EH (cell line): ENCODE measurements around the gene APOA4.

Experiments used
- DNase-seq: peaks from one replicate; pipeline ENCODE4 v3.0.0-alpha.2; 2015; ENCODE audit warnings: low read depth

The APOA4 gene

DNA sequence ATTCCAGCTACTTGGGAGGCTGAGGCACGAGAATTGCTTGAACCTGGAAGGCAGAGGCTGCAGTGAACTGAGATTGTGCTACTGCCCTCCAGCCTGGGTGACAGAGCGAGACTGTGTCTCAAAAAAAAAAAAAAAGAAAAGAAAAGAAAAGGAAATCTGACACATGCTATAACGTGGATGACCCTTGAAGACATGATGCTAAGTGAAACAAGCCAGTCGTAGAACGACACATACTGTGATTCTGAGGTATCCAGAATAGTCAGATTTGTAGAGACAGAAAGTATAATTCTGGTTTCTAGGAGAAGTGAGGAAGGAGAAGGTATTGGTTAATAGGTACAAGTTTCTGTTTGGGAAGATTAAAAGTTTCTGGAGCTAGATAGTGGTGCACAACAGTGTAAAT lies 24.7 kb downstream of the APOA4 start:
- DNase-seq = no peak

DNA sequence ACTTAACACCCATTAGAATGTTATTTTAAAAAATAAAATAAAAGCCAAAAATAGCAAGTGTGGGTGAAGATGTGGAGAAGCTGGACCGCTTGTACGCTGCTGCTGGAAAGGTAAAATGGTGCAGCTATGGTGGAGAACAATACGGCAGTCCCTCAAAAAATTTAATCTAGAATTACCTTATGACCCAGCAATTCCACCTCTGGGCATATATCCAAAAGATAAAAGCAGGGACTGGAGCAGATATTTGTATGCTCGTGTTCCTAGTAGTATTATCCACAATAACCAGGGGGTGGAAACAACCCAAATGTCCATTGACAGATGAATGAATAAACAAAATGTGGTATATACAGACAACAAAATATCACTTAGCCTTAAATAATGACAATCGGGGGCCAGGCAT lies 25.3 kb downstream of the APOA4 start:
- DNase-seq = no peak

DNA sequence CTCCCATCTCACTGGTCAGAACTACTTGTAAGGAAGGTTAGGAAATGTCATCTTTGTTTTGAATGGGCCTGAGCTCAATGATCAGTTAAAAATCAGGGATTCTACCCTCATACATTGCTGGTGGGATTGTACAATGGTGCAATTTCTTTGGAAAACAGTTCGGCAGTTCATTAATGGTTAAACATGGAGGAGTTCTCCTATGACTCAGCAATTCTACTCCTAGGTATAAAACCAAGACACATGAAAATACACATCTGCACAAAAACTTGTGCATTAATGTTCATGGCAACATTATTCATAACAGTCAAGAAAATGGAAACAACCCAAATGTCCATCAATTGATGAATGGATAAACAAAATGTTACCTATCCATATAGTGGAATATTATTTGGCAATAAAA lies 26.6 kb downstream of the APOA4 start:
- DNase-seq = no peak

GRCh38 chr11:116794851-116795250 lies 28.3 kb downstream of the APOA4 start:
- DNase-seq = no peak

DNA sequence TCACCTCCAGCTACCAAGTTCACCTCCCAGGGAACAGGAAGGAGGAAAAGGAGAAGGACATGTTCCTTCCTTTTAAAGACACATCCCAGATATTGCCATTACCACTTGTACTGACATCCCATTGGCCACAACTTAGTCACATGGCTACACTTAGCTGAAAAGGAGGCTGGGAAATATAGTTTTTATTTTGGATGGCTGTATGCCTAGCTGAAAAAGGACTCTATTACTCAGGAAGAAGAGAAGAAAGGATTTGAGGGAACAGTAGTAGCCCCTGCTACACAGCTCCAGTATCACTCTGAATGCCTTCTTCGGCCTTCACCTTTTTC lies 29.4 kb downstream of the APOA4 start:
- peak; percentile 35 for DNase-seq

DNA sequence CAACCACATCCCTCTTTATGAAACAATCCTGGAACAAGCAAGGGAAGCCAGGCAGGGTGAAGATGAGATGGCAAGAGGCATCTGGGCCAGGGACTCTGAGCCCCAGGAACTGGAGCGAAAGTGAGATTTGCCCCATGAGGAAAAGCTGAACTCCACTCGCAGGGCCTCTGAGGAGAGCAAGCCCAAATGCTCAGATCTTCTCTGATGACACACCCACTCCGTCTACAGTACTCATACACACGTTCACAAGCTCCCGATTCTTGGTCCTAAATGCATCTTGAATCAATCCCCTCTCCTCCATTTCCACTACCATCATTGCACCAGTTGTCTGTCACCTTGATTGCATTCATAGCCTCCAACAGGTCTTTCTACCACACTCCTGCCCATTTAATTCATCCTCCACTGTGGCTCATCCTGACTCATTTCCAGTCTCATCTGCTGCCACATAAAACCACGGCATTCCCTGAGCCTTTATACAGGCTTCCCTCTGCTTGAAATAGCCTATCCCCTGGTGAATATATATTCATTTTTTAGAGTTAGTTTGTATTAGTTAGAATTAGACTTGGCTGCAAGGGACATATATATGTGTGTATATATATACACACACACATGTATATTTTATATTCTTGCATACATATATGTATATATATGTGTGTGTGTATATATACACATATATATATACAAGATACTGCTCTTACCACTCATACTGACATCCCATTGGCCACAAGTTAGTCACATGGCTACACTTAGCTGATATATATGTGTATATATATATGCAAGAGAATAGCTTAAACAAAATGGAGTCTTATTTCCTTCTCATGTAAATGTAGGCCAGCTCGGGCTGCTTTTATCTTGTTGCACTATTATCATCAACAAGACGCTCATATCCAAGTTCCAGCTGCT lies 30.0 kb downstream of the APOA4 start:
- DNase-seq = peak; percentile 78

DNA sequence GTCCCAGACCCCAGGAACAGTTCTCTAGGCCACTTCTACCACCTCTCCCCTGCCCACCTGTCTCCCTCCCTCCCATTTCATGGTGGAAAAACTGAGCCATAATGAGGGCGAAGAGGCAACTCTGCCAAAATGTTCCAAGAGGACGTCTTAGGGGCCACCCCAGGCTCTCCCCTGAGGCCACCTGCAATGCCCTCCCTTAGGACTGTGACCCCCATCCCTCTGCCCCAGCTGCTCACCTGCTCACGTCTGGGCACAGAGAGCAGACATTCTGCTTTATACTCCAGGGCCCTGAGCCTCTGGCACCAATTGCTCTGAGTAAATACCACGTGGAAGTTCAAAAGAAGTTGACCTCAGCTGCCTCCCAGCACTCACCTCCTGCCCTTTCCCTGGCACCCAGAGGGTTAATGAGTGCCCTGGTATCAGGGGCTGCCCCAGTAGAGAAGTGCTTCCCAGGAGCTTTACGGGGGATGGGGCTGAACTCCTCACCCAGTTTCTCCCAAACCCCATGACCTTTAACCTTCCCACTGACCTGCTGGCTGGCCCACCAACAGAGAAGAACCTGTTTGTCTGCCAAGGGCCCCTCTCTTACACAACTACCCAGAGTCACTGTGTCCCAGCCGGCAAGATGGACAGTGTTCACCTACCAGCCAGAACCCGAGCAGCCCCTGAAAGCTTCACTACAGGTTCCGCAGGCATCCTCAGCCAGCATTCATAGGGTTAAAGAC lies 30.8 kb downstream of the APOA4 start:
- DNase-seq = no peak

DNA sequence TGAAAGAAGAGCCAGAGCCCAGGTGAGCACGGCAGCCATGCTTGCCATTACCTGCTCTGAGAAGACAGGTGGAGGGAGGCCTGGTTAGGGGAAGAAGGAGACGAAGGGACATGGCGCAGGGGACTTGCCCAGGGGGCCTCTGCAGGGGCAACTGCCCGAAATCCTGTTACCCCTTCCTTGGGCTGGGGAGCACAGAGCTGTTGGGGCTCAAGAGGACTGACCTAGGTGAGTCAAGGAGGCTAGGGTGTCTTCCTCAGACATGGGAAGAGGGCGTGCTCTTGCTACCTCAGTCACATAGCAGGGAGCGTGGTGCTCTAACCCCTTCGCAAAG lies 31.3 kb downstream of the APOA4 start, which contains the start of gene APOA5:
Gene APOA5, minus strand, starts transcription at position 67 of the 331 bp plus-strand sequence. Its CDS starts 19 bp downstream, at position 48.
- DNase-seq = no peak

DNA sequence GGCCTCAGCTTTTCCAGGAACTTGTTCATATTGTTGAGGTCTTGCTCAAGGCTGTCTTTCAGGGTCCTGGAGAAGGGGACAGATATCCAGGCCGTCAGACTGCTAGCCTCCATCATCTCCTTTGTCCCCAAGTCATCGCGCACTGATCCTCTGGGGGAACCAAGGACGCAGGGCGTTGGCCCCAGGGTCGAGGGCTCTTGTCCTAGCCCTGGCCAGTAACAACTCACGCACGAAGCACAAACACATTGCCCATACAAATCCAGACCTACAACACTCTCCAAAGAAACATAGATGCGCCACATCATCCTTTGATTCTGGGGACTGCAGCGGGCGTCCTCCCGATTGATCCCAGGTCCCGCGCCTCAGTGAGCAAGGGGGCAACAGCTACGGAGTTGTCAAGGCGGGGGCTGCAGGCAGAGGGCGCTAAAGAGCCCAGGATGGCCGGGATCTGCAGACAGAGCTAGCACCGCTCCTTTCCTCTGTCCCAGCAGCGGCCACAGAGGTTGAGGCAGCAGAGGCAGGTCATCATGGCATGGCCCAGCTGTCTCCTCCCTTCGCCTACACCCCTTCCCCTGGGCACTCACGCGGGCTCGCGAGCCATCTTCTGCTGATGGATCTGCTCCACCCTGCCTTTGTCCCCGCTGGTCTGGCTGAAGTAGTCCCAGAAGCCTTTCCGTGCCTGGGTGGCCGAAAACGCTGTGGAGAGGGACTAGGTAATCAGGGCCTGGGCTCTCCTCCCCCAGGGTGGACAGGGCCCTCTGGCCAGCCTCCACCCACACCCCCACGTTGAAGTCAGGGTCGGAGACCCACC lies 31.9 kb downstream of the APOA4 start:
- DNase-seq = peak; percentile 71

GRCh38 chr11:116790167-116791001 lies 32.7 kb downstream of the APOA4 start:
- DNase-seq = no peak

GRCh38 chr11:116788975-116789374 lies 34.1 kb downstream of the APOA4 start:
- DNase-seq = no peak

- no peak for DNase-seq
Observed at GRCh38 chr11:116788534-116788933, 34.6 kb downstream of the APOA4 start.

DNA sequence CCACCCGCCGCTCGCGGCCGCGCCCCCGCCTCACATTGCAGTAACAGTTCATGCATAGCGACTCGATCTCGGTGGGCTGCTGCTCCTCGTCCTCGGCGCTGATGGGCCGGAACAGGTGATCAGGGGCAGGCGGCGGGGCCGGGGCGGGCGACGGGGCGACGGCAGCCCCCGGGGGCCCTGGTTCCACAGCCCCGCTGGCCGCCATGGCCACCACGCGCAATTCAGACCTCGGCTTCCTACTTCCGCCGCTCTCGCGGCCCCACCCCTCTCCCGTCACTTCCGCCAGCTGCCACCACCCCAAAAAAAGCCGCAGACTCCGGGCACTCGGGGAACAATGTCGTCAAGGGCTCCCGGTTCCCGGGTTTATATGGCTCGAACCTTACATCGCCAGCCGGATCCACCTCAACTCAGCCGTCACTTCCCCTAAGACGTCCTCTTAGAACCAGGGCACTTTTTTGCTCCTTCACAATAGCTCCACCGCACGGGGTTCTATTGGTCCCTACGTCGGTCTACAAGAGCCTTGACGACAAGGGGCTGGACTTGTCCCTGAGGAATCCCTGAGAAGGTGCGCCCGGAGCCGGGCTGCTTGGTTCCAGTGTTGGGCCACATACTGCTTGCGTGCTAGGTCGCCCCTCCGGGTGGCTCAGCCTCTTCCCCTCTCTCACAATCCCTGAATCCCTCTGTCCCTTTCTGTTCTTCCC lies 35.2 kb downstream of the APOA4 start, which contains the start of gene ZPR1:
Gene ZPR1, minus strand, starts transcription at position 238 of the 701 bp plus-strand sequence. Its CDS starts 33 bp downstream, at position 205.
- peak; percentile 77 for DNase-seq

GRCh38 chr11:116787436-116787785 lies 35.7 kb downstream of the APOA4 start:
- peak; percentile 29 for DNase-seq

- no peak for DNase-seq
Observed at GRCh38 chr11:116786966-116787365, 36.1 kb downstream of the APOA4 start.

DNA sequence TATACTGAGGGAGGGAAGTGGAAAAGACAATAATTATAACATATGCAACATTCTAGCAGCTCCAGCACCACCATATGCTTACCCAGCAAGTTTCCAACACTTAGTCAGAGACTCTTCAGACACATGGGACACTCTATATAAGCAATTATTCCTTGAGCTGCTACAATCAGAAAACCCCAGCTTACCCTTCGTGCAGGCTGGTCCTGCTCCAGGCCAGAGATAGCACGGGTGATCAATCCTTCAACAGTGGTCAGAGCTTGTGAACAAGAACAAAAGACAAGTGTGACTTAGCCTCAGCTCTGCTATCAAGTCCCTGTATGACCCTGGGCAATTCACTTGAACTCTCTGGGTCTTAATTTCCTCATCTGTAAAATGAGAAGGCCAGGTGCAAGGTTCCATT lies 36.8 kb downstream of the APOA4 start:
- no peak for DNase-seq

GRCh38 chr11:116782728-116783127 lies 40.4 kb downstream of the APOA4 start:
- peak; percentile 50 for DNase-seq

DNA sequence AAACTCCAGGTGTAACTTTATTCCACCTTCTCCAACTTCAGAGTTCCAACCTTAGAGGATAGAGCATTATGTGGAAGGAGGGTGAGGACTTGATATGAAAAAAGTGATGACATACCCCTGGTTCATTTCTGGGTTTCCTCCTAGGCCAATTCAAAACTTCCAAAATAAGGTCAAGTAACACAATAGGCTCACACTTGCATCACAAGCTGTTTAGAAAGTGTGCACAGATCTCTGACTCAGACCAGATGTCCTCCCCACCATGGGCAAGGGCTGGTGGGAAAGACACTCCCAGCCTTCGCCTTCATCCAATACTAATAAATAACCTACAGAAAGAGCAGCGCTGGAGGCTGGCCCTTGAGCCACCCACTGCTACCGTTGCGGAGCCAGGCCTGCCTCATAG lies 44.5 kb downstream of the APOA4 start:
- no peak for DNase-seq

GRCh38 chr11:116777056-116777455 lies 46.0 kb downstream of the APOA4 start:
- DNase-seq = no peak

GRCh38 chr11:116776522-116776984 lies 46.6 kb downstream of the APOA4 start:
- DNase-seq = no peak

DNA sequence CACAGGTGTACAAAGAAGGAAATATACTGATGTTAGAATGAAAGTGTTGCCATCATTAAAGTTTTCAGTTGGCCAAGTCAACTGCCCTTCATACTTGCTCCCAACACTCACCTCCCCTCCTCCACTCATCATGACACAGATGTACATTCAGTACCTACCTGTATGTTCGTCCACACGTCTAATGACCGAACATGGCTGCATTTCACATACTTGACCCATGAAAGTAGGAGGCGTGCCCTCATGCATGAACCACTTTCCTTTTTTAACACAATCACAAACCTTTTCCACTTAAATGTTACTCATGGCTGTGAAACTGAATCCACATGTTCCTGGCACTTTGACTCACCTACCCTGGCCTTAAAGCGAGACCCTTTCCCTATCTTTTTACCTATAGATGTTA lies 47.1 kb downstream of the APOA4 start:
- no peak for DNase-seq
